ENCODE measurements around the gene SLIT3.

The SLIT3 gene

DNA sequence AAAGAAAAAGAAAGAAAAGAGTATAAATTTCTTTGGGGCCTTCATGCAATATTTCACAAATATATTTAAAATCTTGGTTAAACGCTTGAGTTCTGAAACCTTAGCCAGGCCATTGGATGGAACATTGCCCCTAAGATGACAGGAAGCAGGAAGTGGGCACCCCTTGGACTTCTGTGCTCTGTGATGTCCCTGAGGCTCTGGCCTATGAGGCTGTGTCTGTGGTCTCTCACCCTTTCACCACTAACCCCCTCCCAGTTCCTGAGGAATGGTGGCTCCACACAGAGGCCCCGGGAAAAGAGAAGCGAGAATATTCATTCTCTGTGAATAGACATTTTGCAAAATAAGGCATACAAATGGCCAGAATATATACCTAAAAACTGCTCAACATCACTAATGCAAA, 401.3 kb downstream of the SLIT3 start:
- no peak for DNase-seq

- no peak for DNase-seq
Observed at GRCh38 chr5:168899264-168899663, 401.7 kb downstream of the SLIT3 start.

- no peak for DNase-seq
Observed at GRCh38 chr5:168898247-168898911, 402.6 kb downstream of the SLIT3 start.

DNA sequence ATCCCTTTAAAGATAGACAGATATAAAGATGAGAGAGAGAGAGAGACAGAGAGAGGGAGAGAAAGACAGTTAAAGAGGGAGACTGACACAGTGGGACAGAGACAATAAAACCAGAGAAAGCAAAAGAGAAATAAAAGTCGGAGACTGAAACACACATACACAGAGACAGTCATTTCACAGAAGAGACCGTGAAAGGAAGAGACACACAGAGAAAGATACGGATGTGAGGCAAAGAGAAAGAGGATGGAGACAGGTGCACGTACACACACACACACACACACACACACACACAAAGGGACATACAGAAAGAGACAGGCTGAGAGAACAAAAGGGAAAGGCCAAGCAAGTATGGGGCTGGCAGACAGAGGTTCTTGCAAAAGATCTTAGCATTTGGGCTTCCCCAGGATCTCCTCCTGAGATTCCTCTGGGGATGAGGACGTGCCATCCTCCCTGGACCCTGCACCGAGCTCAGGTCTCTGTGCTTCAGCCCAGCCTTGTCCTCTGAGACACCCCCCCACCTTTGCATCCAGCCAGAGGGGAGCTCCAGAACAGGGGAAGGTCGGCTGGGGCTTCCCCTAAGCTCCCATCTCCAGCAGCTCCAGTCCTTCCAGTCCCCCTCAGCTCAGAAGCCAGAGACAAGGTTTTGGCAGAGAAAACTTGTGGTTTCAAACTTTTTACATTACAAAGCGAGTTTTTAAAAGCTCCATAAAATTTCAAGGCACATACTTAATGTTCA, 403.4 kb downstream of the SLIT3 start:
- no peak for DNase-seq

- no peak for DNase-seq
Observed at GRCh38 chr5:168895295-168896071, 405.5 kb downstream of the SLIT3 start.

- no peak for DNase-seq
Observed at GRCh38 chr5:168893283-168893682, 407.7 kb downstream of the SLIT3 start.

DNA sequence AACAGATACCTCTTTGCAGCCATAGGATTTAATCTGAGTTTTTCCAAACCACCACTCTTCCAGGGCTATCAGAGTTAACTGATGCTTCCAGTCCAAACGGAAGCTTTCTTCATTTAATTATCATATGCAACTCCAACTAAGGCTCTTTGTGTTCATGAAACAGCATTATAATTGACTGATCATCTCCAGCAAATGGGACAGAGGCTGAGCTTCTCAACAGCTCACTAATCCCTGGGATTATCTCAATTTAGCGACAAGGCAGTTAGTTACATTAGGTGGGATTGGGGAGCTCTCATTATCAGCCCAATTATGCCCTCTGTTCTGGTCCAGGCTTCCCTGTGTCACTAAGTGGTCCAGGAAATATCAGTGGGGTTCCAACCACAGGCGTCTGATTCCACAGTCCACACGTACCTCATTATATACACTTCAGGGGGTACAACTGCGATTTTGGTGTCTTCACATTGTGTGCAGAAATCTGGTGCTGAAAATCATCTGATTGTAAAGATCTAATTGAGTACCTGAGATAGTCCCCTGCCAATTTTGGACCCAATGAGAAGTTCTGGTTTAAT, 408.2 kb downstream of the SLIT3 start:
- no peak for DNase-seq

GRCh38 chr5:168890816-168891812, 409.8 kb downstream of the SLIT3 start:
- no peak for DNase-seq

- no peak for DNase-seq
Observed at GRCh38 chr5:168889039-168889438, 411.9 kb downstream of the SLIT3 start.

GRCh38 chr5:168887931-168888330, 413.0 kb downstream of the SLIT3 start:
- DNase-seq = no peak

DNA sequence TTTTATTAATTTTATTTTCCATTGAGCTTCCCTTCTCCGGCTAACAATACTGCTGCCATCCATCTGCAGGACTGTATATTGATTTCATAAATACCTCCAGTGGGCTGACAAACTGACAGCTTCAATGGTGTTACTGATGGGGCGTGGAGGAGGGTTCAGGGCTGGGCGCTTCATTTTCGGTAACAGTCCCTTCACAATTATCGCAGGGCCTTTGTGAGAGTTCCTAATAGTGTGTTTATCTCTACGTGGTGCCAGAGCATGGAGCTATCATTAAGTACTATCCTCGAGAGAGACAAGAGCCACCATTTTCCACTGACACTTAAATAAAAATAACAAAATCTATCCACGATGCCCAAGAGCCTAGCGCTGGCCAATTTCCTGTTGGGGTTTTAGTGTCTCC, 414.8 kb downstream of the SLIT3 start:
- DNase-seq = no peak

GRCh38 chr5:168885324-168886120, 415.4 kb downstream of the SLIT3 start:
- DNase-seq = no peak

- DNase-seq = no peak
Observed at GRCh38 chr5:168883991-168884390, 416.9 kb downstream of the SLIT3 start.

- no peak for DNase-seq
Observed at GRCh38 chr5:168883281-168883741, 417.6 kb downstream of the SLIT3 start.

- DNase-seq = no peak
Observed at GRCh38 chr5:168882283-168882682, 418.7 kb downstream of the SLIT3 start.

DNA sequence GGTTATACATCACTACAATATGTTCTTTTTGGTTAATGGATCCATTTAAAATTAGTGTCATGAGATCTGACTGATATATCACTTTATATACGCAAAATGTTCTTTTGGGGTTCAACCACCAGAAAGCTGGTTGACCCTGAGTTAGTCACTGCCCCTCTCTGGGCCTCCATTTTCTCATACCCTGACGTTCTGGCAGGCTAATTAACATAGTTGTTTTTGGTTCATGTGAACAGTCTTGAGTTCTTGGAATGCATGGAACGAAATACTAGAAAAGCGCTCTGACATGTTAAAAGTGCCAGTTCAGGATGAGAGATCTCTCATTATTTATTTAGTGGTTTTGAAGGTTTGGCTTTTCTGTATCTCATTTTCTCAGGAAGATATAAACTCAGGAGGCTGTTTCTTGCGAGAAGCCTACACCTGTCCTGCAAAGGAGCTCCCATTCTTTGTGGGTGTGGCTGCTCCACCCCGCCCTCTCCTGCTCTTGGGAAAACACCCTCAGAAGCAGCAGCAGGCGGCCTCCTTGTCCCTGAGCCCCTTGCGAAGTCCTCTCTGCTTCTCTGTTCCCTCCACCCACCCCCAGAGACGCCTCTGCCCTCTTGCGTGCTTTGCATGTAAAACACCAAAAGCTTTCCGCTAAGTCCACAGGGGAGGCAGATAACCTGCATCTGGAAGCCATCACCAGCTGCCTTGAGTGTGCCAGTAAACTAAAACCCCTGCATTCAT, 419.4 kb downstream of the SLIT3 start:
- DNase-seq = no peak

DNA sequence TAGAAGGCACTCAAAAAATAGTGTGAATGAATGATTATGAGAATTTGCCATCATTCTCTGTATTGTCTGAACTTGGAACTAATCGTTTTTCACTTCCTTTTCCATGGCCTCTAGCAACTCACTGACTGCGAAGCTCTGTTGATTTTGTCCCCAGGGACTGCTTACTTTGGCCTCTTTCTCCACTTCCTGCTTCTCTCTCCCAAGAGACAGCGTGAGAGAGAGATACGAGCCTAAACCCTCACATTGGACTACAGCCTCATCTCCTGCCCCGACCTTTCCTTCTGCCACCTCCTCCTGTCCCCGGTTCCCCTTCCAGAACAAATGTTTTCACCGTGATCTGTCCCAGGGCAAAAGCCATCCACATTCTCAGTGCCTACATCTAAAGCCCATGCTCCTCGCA, 421.0 kb downstream of the SLIT3 start:
- DNase-seq = no peak

DNA sequence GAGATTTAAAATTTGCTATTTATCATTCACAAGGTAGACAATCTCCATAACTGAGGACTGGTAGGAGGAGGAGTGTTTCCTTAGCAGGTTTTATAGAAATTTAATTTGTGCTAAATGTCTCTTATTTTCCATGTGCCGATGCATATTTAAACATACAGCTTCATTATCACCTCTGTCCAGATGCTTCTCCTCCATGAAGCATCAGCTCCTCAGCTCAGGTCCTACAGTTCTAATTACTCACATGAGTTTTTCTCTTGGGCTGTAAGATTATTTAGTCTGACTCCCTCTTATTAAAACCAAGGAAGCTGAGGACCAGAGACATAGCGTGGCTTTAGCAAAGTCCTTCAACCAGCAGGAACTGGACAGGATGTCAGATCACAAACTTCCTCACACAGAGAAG, 421.6 kb downstream of the SLIT3 start:
- DNase-seq = no peak

GRCh38 chr5:168878135-168878745, 422.7 kb downstream of the SLIT3 start:
- no peak for DNase-seq

All from NCI-H1048 (cell line).